Activated CD4-positive, alpha-beta T cell treated with anti-CD3 and anti-CD28 coated beads, Interleukin-2, amount 50 U/mL, for 48 hours (primary cell): Measurements from ENCODE around the gene SULF2.
"Not testable (repeated sequence)": the region's sequence is repeated elsewhere in the genome, so short reads cannot be mapped to it uniquely, and the experiment has no call there.

Experiments
- DNase-seq, 2 experiments: peaks; one replicate each; pipeline ENCODE4 v3.0.0-alpha.2; 2020

Gene SULF2

GRCh38 chr20:47785311-47785853 is at the start of gene SULF2:
Gene SULF2 (minus strand): TSS chr20:47785481. CDS start chr20:47757363, 28,118 bp downstream.
- DNase-seq: no peak

GRCh38 chr20:47831675-47832074 is 46.4 kb upstream of the SULF2 start:
- DNase-seq: not testable (repeated sequence)

GRCh38 chr20:47826716-47827115 is 41.4 kb upstream of the SULF2 start:
- not testable (repeated sequence) for DNase-seq

- not testable (repeated sequence) for DNase-seq
These were observed 40.7 kb upstream of the SULF2 start for GRCh38 chr20:47826006-47826405.

GRCh38 chr20:47825011-47825762 is 39.9 kb upstream of the SULF2 start:
- no peak for DNase-seq

- DNase-seq: not testable (repeated sequence)
These were observed 38.7 kb upstream of the SULF2 start for GRCh38 chr20:47823941-47824340.

- no peak for DNase-seq
These were observed 36.3 kb upstream of the SULF2 start for GRCh38 chr20:47821481-47822100.

- no peak for DNase-seq
These were observed 33.8 kb upstream of the SULF2 start for GRCh38 chr20:47818996-47819609.

GRCh38 chr20:47818466-47818865 is 33.2 kb upstream of the SULF2 start:
- DNase-seq: no peak

- DNase-seq: no peak
These were observed 32.7 kb upstream of the SULF2 start for GRCh38 chr20:47818016-47818415.

- DNase-seq: no peak
These were observed 32.3 kb upstream of the SULF2 start for GRCh38 chr20:47817573-47817972.

GRCh38 chr20:47816487-47817451 is 31.5 kb upstream of the SULF2 start:
- no peak for DNase-seq

- no peak for DNase-seq
These were observed 30.6 kb upstream of the SULF2 start for GRCh38 chr20:47815866-47816265.

- DNase-seq: no peak
These were observed 30.1 kb upstream of the SULF2 start for GRCh38 chr20:47815416-47815806.

GRCh38 chr20:47814632-47815415 is 29.5 kb upstream of the SULF2 start:
- no peak for DNase-seq

- DNase-seq: no peak
These were observed 25.6 kb upstream of the SULF2 start for GRCh38 chr20:47810721-47811347.

GRCh38 chr20:47810116-47810677 is 24.9 kb upstream of the SULF2 start:
- no peak for DNase-seq

GRCh38 chr20:47809161-47809960 is 24.1 kb upstream of the SULF2 start:
- no peak for DNase-seq

GRCh38 chr20:47805951-47806350 is 20.7 kb upstream of the SULF2 start:
- DNase-seq: no peak

- DNase-seq: not testable (repeated sequence)
These were observed 19.7 kb upstream of the SULF2 start for GRCh38 chr20:47804972-47805371.
